GM15510 (cell line): ENCODE measurements around the gene ANKRD24.

Source experiments
- POLR2A ChIP-seq: IDR thresholded peaks from 3 replicates; pipeline ENCODE4 v1.6.1; 2011; ENCODE audit warnings: borderline replicate concordance; ENCODE audit not compliant: insufficient read length; ENCODE audit errors: extremely low read depth

Gene ANKRD24

DNA sequence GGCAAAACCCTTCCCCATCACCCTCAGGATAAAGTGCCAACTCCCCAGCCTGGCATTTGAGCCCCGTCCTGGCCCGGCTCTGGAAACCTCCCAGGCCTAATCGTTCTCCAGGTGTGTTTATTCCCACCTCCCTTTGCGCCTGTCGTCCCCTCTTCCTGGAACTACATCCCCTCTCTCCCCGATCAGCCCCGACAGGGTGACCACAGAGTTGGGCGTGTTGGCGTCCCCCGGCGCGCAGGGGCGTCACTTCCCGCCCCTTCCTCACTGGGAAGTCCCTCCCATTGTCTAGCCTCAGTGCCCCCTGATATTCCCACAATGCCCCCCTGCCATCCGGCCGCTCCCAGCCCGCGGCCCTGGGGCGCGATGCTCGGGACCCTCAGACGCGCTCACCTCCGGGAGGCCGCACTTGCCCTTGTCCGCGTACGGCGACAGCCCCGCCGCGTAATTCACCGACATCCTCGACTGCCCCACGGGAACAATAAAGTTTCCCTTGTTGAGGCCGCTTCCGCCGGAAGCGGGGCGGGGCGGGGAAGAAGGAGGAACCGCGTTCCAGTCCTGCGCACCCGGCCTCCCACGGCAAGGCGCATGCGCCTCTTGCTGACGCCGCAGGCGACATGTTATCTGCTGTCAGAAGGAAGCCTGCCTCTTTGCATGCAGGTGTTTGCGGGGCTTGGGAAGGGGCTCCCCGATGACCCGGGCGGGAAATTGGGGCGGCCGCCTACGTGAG lies at the start of gene ANKRD24, which contains the start of gene SIRT6:
TSS of gene ANKRD24 (plus strand) at position 606 of the 727 bp plus-strand sequence. CDS start 3,737 bp downstream, outside the sequence.
TSS of gene SIRT6 (minus strand) at position 480 of the 727 bp plus-strand sequence. CDS start at position 456, 24 bp downstream.
- peak; percentile 75 for TF ChIP-seq POLR2A

DNA sequence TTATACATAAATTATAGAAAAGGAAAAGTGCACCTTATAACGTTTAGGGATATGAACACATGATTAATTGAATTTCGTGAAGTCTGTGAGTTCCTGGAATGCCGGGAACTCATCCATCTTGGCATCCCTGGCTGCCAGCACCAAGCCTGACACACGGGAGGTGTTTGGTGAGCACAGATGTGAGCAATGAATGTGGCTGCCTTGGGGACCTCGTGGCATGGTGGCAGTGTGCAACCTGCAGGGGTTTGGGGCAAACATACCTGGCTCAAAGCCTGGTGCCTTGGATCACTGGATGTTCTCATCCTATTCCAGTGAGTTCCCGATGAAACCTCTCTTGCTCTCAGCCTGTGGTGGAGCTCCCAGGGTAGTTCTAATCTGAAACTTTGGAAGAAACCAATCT lies 48.1 kb upstream of the ANKRD24 start:
- TF ChIP-seq POLR2A, result no peak

DNA sequence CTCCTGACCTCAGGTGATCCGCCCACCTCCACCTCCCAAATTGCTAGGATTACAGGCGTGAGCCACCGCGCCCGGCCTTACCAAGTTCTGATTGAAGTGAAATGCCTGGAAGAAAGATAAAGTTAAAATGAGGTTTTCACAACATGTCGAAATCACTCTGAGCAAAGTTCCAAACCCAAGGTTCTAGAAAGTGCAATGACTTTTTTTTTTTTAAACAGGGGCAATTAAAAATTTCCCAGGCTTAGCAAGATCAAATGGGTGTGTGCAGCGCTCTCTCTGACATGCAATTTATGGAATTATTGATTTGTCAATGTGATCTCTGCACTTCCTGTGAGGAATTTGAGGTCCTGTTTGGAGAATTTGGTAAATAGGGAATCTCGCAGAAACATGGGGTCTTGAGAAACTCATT lies 45.8 kb upstream of the ANKRD24 start:
- TF ChIP-seq POLR2A, result no peak

DNA sequence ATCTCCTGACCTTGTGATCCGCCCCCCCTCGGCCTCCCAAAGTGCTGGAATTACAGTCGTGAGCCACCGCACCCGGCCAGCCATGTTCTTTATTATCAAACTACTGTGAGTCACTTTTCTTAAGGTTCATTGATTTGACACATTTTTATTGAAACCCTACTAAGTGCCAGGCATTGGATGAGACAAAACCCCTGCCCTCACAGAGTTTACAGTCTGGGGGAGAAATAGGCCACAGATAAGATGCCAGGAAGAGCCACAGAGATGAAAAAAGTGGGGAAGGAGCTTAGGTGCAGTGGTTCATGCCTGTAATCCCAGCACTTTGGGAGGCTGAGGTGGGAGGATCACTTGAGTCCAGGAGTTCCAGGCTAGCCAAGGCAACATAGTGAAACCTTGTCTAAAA lies 44.0 kb upstream of the ANKRD24 start:
- TF ChIP-seq POLR2A, result no peak

DNA sequence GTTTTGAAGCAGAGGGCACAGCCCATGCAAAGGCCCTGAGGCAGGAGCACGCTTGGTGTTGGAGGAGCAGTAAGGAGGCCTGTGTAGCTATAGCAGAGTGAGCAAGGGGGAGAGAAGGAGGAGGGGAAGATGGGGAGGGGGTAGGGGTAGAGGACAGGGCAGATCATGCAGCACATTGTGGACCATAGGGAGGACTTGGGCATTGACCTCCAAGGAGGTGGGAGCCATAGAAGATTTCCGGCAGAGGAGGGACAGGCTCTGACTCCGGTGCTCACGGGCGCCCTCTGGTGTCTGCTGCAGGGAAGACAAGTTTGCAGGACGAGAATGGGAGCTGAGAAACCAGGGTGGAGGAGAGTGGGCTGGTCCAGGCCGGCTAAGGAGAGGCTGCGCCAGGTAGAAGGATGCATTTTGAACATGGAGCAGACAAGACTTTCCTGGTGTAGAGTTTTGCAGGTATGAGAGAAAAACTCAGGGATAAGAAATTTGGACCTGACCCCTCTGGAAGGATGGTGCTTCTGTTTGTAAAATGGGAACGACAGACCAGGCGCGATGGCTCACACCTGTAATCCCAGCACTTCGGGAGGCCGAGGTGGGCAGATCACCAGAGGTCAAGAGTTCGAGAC lies 42.8 kb upstream of the ANKRD24 start:
- no peak for TF ChIP-seq POLR2A

DNA sequence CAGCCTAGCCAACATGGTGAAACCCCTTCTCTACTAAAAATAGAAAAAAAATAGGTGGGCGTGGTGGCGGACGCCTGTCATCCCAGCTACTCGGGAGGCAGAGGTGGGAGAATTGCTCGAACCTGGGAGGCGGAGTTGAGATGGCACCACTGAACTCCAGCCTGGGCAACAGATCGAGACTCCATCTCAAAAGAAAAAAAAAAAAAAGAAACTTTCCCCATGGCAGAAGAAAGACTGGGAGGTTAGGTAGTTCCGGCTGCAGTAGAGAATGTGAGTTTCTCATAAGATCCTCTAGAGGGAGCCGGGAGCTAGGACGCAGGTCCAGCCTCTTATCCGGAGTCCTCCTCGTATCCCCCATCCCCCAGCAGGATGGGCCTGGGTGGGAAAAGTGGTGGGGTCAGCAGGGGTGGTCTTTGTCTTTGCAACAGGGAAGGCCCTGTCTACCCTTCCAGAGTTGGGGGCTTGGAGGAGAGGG lies 42.2 kb upstream of the ANKRD24 start:
- no peak for TF ChIP-seq POLR2A

DNA sequence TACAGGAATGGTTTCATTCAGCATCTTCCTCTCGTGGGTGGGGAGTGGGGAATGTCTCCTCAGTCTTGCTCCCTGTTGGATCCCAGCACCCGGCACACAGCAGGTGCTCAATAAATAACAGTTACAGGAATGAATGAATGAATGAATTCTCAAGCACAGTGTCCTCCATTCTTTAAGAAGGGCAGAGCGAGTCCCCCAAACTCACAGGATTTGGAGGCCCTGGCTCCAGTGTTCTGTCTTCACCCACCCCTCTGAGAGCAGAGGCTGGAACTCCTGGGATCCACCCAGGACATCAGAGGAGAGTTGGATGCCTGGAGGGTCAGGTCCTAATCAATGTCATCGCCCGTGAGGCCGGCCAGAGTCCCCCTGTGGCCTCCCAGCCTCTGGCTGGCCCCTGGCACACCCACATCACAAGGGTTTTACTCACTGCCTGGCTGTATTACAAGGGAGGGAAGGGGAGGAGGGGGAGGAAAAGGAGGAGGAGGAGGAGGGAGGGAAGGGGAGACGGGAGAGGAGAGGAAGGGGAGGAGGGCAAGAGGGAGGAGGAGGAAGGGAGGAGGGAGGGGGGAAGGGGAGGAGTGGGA lies 37.7 kb upstream of the ANKRD24 start:
- TF ChIP-seq POLR2A, result no peak

DNA sequence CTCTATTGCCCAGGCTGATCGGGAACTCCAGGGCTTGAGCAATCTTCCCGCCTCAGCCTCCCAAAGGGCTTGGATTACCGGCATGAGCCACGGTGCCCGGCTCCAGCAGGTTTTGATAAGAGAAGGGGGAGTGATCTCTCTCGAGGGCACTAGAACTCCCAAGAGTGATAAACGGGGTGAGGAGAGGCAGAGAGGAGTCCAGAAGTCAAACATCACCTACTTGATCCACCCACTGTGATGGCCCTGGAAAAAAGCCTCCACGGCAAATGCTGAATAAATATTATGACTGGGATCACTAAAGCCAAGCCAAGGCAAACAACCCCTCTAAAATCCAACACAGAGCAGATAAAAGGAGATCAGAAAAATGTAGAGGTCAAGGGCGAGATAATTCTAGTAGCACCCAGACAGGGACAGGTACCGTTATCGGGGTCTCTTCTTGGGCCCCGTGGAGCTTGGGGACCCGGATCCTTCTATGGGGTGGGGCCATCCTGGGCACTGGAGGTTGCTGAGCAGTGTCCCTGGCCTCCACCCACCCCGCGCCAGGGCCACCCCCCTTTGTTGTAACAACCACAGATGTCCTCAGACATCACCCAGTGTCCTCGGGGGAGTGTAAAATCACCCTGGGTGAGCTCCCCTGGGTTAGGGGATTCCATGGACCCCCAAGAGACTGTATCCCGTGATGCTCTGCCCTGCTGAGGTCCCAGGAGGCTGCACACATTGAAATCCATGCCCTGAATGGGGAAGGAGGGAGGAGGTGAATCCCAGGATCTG lies 32.8 kb upstream of the ANKRD24 start:
- no peak for TF ChIP-seq POLR2A

DNA sequence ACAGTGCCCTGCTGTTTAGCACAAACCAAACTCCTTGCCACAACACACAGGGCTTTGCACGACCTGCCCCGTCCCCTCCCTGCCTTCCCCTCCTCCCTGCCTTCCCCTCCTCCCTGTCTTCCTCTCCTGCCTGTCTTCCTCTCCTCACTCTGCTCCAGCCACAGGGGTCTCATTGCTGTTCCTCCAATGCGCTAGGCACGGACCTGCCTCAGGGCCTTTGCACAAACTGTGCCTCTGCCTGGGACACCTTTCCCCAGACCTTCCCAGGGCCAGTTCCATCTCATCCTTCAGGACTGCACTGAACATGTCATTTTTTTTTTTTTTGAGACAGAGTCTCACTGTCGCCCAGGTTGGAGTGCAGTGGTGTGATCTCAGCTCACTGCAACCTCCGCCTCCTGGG lies 30.9 kb upstream of the ANKRD24 start:
- TF ChIP-seq POLR2A, result no peak

DNA sequence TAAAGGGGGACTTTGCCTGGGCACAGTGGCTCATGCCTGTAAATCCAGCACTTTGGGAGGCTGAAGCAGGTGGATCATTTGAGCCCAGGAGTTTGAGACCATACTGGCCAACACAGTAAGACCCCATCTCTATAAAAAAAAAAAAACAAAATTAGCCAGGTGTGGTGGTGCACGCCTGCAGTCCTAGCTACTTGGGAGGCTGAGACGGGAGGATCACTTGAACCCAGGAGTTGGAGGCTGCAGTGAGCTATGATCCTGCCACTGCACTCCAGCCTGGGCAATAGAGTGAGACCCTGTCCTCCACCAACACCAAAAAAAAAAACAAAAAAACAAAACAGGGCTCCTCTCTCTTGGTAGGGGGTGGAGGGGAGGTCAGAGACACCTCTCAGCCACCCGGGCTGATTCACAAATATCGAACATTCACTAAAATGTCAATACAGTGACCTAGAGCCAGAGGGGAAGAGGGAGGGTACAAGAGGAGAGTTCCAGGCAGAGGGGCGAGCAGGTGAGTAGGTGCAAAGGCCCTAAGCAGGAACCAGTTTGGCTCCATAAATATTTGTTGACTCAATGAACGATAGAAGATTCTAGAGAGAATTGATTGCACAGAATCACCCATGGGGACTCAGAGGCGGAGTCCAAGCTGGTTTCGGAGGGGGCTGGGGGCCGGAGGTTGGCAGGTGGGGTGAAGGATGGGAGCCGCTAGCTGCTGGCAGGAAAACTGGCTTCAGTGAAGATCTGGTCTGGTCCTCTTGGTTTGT lies 30.1 kb upstream of the ANKRD24 start:
- TF ChIP-seq POLR2A, result no peak

DNA sequence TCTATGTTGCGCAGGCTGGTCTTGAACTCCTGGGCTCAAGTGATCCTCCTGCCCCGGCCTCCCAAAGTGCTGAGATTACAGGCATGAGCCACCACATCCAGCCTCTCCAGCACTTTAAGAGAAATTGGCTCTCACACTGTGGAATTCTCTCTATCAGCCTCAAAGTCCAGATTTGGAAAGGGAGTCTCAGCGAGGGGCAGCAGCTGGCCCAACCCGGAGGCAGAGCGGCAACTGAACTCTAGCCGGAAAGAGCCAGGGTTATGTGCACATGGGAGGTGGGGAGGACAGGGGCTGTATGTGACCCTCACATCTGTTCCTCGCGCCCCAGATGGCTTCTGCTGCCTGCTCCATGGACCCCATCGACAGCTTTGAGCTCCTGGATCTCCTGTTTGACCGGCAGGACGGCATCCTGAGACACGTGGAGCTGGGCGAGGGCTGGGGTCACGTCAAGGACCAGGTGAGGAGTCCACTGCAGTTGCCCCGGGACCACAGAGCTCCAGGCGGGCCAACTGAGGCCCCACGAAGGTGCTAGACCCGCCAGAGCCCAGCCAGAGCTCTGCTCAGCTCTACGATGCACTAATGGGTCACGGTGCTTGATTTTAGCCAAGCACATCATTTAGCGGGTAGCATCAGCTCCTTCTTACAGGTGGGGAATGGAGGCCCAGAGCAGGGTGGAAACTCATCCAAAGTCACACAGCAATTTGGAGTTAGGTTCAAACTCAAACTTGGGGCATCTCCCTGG lies 27.7 kb upstream of the ANKRD24 start:
- no peak for TF ChIP-seq POLR2A

DNA sequence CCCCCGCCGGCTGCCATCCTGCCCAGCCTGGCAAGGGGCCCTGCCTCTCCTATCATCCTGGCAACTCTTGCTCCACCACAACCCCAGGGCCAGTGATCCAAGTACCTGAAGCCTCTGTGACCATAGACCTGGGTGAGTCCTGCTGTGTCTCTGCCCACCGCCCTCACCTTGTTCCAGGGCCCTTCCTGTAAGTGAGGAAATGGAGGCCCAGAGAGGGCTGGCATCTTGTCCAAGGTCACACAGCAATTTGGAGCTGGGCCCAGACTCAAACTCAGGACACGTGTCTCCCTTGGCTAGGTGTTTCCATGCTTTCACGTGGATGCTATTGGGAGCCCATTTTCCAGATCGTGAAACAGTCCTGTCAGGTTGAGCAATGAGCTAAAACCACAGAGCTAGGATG lies 25.3 kb upstream of the ANKRD24 start:
- no peak for TF ChIP-seq POLR2A

DNA sequence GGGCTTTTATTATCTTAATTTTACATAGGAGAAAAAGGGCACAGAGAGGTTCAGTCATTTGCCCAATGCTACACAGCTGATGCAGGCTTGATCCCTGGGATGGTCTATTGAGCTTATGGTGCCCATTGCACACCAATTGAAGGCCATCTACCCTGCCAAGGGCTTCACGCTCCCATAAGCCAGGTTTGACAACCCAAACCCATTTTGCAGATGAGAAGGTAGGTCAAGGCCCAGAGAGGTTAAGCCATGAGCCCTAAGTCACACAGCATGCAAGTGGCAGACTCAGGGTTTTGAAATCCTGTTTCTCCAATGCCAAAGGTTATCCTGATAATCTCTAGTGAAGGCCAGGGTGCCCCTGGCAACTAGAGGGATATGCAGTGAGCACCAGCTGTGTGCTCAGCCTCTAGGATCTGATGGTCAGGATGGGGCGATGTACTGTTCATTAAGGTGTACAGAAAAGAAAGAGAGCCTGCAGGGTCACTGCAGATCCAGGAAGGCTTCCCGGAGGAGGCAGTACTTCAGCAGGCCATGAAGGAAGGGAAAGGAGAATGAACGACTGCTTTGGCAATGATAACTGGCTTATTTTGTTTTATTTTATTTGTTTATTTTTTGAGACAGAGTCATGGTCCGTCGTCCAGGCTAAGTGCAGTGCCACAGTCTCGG lies 20.9 kb upstream of the ANKRD24 start:
- no peak for TF ChIP-seq POLR2A
